GM12892 (cell line): ENCODE data around the gene SPINDOC. TPM values are rescaled to one million over a fixed set of nuclear protein-coding genes. Genes with fewer than 3 reads are reported as not detected.

Source experiments
- DNase-seq: peaks from one replicate; pipeline ENCODE4 v3.0.0; 2011; ENCODE audit not compliant: insufficient read length
- FAIRE-seq: peaks from 2 replicates; lab custom pipeline; 2011; peaks lifted over from hg19 to GRCh38; lab: Jason Lieb, UNC
- POLR2A ChIP-seq: IDR thresholded peaks from 2 replicates; pipeline ENCODE4 v1.6.1; 2011; ENCODE audit warnings: low read depth, low read length, control low read depth
- POLR2AphosphoS5 ChIP-seq: IDR thresholded peaks from 2 replicates; pipeline ENCODE4 v1.6.1; 2011; ENCODE audit warnings: low read depth, low read length, control low read depth
- TAF1 ChIP-seq: IDR thresholded peaks from 2 replicates; pipeline ENCODE4 v1.6.1; 2011; ENCODE audit warnings: low read depth, mild to moderate bottlenecking, control low read depth, low read length, borderline replicate concordance
- polyA plus RNA-seq: library from polyadenylated mRNA; unstranded; fragments of >200 nt; gene quantifications from one replicate; pipeline ENCODE4 v1.2.1, GENCODE V29; 2012; ENCODE audit warnings: missing spikeins, inconsistent platforms; ENCODE audit not compliant: missing spikeins

Gene SPINDOC
- polyA plus RNA-seq, result 13.5 TPM

DNA sequence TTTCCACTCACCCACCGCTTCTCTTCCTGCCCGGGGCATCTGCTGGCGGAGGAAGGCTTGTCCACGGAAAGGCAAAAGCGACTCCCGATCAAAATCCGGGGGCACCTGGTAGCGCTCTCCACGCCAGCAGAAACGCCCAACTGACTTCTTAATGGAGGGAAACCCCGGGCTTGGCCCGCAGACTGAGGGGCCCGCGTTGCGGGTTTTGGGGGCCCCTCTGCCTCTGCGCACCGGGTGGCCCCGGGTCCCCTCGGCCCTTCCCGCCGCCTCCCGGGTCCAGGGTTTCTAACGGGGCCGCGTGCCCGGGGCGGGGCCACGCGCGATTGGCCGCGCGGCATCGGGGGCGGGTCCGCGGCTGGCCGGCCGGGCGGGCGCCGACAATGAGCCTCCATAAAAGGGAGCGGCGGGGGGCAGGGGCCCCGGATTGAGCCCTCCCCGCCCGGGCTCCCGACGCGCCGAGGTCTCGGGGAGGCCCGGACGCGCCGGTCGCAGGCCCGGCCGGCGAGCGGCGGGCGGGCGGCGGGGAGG lies at the start of gene SPINDOC:
Gene SPINDOC, plus strand, starts transcription at position 422 of the 528 bp plus-strand sequence. CDS start 231 bp downstream, outside the sequence.
- FAIRE-seq (peak; percentile 96), DNase-seq (peak; percentile 93)
- TF ChIP-seq POLR2AphosphoS5 (no peak), TAF1 (0 out of 2 replicates have a peak, but pooled peaks have one; percentile 25), POLR2A (peak; percentile 79; the same call in 1 of the 2 replicates)

GRCh38 chr11:63763496-63764339 lies 49.5 kb upstream of the SPINDOC start:
- no peak for FAIRE-seq
- TF ChIP-seq POLR2A (no peak), TAF1 (no peak), POLR2AphosphoS5 (no peak)
- no peak for DNase-seq

- FAIRE-seq (no peak), DNase-seq (no peak)
- TF ChIP-seq TAF1 (no peak), POLR2AphosphoS5 (no peak), POLR2A (no peak)
Measured at GRCh38 chr11:63764340-63764678, 48.9 kb upstream of the SPINDOC start.

GRCh38 chr11:63764679-63765647 lies 48.3 kb upstream of the SPINDOC start:
- TF ChIP-seq TAF1 (no peak), POLR2A (no peak), POLR2AphosphoS5 (no peak)
- DNase-seq (no peak), FAIRE-seq (no peak)

- FAIRE-seq, result no peak
- no peak for DNase-seq
- TF ChIP-seq TAF1 (no peak), POLR2AphosphoS5 (no peak), POLR2A (no peak)
Measured at GRCh38 chr11:63765688-63766241, 47.5 kb upstream of the SPINDOC start.

DNA sequence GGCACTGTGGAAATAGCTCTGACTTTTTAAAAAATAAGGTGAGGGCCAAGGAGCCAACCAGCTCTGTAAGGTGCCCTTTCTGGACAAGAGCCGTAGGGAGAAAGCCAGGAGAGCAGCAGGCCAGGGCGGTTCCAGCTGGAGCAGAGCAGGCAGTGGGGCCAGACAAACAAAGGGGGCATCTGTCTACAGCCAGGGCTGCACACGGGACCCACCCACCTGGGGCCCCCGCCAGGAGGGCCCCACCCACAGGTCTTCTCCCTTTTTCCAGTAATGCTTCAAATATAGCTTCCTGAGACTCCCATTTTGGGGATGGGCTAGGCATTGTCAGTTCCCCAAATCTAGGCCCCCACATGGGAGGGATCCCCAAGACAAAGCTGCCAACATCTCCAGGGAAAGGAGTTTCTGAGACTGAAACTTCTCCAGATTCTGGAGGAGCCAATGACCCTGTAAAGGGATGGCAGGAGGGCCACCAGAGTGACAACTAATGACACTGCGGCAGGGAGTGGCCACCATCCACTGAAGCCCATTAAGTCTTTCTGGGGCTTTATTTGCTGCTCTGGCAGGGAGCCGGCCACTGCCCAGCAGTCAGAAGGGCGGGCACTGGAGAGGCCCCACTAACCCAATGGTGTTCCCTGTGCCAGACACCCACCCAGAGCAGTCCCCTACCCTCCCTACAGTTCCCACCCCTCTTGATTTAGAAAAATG lies 46.6 kb upstream of the SPINDOC start:
- FAIRE-seq (no peak), DNase-seq (no peak)

GRCh38 chr11:63767267-63767564 lies 46.0 kb upstream of the SPINDOC start:
- TF ChIP-seq TAF1 (no peak), POLR2AphosphoS5 (no peak), POLR2A (no peak)
- DNase-seq (no peak), FAIRE-seq (peak; percentile 89)

More for the DNA sequence above, 46.6 kb upstream of the SPINDOC start:
- TF ChIP-seq TAF1 (no peak), POLR2A (no peak)

DNA sequence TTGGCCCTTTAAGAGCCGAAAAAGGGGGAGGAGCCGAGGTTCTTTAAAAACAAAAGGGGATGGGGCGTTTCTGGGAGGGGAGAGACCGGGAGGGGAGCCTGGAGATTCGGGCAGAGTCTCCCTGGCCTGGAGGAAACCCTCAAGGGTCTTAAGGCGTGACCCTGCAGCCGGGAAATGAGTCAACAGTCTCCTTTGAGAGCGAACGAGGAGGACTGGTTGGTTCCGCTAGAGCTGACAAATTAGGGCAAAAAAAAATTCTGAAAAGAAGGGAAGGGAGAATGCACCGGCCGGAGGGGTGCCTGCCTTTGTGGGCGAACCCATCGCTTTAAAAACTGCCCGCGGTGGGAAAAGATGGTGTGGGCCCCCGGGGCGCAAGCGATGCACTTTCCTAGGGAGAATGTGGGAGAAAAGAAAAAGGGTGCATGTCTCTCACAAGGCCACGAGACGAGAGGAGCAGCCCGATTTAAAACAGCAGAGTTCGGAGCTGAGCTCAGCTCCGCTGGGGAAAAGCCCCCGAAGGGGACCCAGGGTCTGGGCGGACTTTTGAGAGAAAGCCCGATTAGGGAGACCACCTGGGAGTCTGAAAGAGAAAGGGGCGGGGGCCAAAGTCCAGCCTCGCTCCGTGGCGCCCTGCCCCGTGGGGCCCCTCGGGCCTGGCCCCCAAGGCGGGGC lies 45.6 kb upstream of the SPINDOC start:
- no peak for FAIRE-seq
- TF ChIP-seq POLR2AphosphoS5, result no peak
- no peak for TF ChIP-seq POLR2A
- no peak for TF ChIP-seq TAF1
- peak; percentile 57 for DNase-seq

DNA sequence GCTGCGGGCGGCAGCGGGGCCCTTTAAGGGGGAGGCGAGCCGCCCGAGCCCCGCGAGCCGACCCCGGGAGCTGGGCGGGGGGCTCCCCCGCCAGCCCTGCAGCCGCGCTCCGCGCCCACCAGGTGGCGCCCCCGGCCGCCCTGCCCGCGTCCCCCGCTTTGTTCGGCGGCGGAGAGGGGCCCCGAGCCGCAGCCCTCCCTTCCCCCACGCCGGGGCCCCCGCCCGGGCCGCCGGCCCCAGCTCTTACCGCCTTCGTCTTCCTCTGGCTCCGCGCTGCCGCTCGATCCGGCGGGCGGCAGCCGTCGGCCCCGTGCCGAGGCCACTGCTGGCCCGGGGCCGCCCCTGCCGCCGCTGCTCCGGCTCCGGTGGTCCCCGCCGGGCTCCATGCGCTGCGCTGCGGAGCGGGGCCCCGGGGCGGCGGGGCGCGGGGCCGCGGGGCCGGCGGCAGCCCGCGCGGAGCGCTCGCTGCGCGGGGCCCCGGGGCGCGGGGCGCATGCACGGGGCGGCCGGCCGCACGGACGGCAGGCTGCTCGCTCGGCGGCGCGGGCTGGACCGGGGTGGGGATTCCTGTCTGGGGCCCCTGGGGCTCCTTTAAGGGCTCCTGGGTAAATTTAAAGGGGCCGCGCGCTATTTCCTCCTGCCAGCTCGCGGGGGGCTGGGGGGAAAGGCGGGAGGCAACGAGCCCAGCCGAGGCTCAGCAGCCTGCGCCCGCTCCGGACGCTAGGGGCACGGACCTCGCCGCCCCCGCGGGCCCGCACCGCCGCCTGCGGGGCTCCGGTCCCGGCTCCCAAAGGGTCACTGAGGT lies 44.8 kb upstream of the SPINDOC start, which contains the start of gene ZFTA:
Gene ZFTA, minus strand, starts transcription at position 539 of the 805 bp plus-strand sequence. Its CDS starts 153 bp downstream, at position 386.
- FAIRE-seq (peak; percentile 79), DNase-seq (peak; percentile 77)
- TF ChIP-seq POLR2A, result no peak
- no peak for TF ChIP-seq TAF1
- no peak for TF ChIP-seq POLR2AphosphoS5
